Esophagus (tissue), 2 donors: Measurements from ENCODE around the gene LMTK3. TPM values are rescaled to one million over a fixed set of nuclear protein-coding genes. Genes with fewer than 3 reads are reported as not detected.
"Not testable (repeated sequence)": the region's sequence is repeated elsewhere in the genome, so short reads cannot be mapped to it uniquely, and the experiment has no call there.

ENCODE experiments used
- H3K27ac ChIP-seq, 2 donors: one replicate each; pipeline ENCODE4 v1.5.1; 2013; ENCODE audit warnings: low read depth in 2 of 2, mild to moderate bottlenecking in 2 of 2, inconsistent platforms in 1 of 2, low read length in 1 of 2, moderate library complexity in 1 of 2
- H3K27me3 ChIP-seq, 2 donors: one replicate each; pipeline ENCODE4 v1.6.1; 2013; ENCODE audit warnings: low read length in 2 of 2, control low read depth in 1 of 2, mild to moderate bottlenecking in 1 of 2; ENCODE audit not compliant: insufficient read depth in 2 of 2, control insufficient read depth in 1 of 2
- H3K36me3 ChIP-seq, 2 donors: one replicate each; pipeline ENCODE4 v1.6.1; 2013; ENCODE audit warnings: low read length in 1 of 2; ENCODE audit not compliant: control insufficient read depth in 2 of 2, insufficient read depth in 2 of 2
- H3K4me1 ChIP-seq, 2 donors: one replicate each; pipeline ENCODE4 v1.6.1; 2013; ENCODE audit warnings: low read length in 1 of 2; ENCODE audit not compliant: control insufficient read depth in 2 of 2, insufficient read depth in 2 of 2
- H3K4me3 ChIP-seq, 2 donors: one replicate each; pipeline ENCODE4 v1.5.1; 2013; ENCODE audit warnings: low read length in 2 of 2, mild to moderate bottlenecking in 2 of 2, low read depth in 1 of 2, moderate library complexity in 1 of 2
- H3K9me3 ChIP-seq, 2 donors: one replicate each; pipeline ENCODE4 v1.6.1; 2013; ENCODE audit warnings: mild to moderate bottlenecking in 2 of 2, low read depth in 1 of 2, low read length in 1 of 2, moderate library complexity in 1 of 2; ENCODE audit not compliant: control insufficient read depth in 2 of 2, insufficient read depth in 1 of 2
- WGBS, 2 donors: extraction: QIAGEN DNeasy Blood & Tissue Kit; methylation state at CpG; one replicate each; pipeline ENCODE4 v1.1.7; 2013; 5-methylcytosine and 5-hydroxymethylcytosine counted together
- polyA plus RNA-seq, 2 donors: library from polyadenylated mRNA; stranded (reverse); fragments of 200-250 nt; gene quantifications; one replicate each; pipeline ENCODE4 v1.2.3, GENCODE V29; 2013
- donor health status: healthy with polysubstance abuse.
- donor health status: Bipolar disorder and iron deficiency.

LMTK3 gene
- polyA plus RNA-seq, 2 donors: 2.9 to 7.5 TPM

GRCh38 chr19:48489608-48490216, 21.9 kb downstream of the LMTK3 start:
- H3K36me3 ChIP-seq: no peaks in the 10 kb centered on the region
- peaks cover 0 to 21% of the 10 kb centered on the region in 2 donors for H3K4me1 ChIP-seq
- no peak overlapping the region for H3K4me3 ChIP-seq
- 23 to 25% methylated on average over 19 of the region's 19 CpGs for WGBS, 2 donors
- H3K9me3 ChIP-seq: no peaks in the 10 kb centered on the region
- no peak overlapping the region for H3K27ac ChIP-seq
- H3K27me3 ChIP-seq: no peaks in the 10 kb centered on the region

- Histone ChIP-seq H3K4me1 (peaks cover 0 to 16% of the 10 kb centered on the region in 2 donors), H3K27ac (peak overlapping the region; percentile 91 to 94)
- not testable (repeated sequence) for H3K9me3 ChIP-seq, H3K36me3 ChIP-seq, H3K27me3 ChIP-seq, H3K4me3 ChIP-seq
- 63 to 64% methylated on average over 7 of the region's 7 CpGs for WGBS, 2 donors
Observed at GRCh38 chr19:48488478-48488877, 23.2 kb downstream of the LMTK3 start.

GRCh38 chr19:48487948-48488347, 23.7 kb downstream of the LMTK3 start:
- Histone ChIP-seq H3K4me1 (peaks cover 0 to 16% of the 10 kb centered on the region in 2 donors), H3K4me3 (no peak overlapping the region)

DNA sequence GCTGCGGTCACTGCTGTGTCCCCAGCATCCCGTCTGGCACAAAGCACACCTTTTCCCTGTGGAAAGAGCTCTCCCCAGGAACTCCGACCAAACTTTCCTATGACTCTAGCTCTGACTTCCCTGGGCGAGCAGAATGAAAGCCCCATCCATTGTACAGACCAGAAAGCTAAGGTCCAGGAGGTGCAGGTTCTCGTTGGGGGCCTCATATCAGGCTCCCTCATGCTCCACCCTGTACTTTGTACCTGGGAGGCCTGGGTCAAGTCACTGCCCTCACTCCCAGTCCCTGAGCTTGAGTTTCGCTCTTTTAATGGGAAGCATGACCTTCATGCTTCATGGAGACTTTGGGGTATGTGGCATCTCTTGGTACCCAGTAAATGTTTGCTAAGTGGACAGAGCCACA, 24.1 kb downstream of the LMTK3 start:
- no peaks in the 10 kb centered on the region for H3K36me3 ChIP-seq
- no peak overlapping the region for H3K4me3 ChIP-seq
- 59 to 62% methylated on average over 6 of the region's 6 CpGs for WGBS, 2 donors
- H3K27ac ChIP-seq: peak overlapping the region; percentile 94
- H3K9me3 ChIP-seq: no peaks in the 10 kb centered on the region
- H3K27me3 ChIP-seq: no peaks in the 10 kb centered on the region
- H3K4me1 ChIP-seq: peaks cover 0 to 16% of the 10 kb centered on the region in 2 donors

More at GRCh38 chr19:48487948-48488347, 23.7 kb downstream of the LMTK3 start:
- Histone ChIP-seq H3K36me3 (no peaks in the 10 kb centered on the region), H3K9me3 (no peaks in the 10 kb centered on the region), H3K27me3 (no peaks in the 10 kb centered on the region), H3K27ac (peak overlapping the region; percentile 94)
- 34 to 36% methylated on average over 8 of the region's 8 CpGs for WGBS, 2 donors

- H3K27me3 ChIP-seq, H3K36me3 ChIP-seq, H3K9me3 ChIP-seq, H3K4me3 ChIP-seq: not testable (repeated sequence)
- WGBS, 2 donors: 55 to 67% methylated on average over 10 of the region's 10 CpGs
- H3K27ac ChIP-seq: peak overlapping the region in 1 of 2 donors; percentile 15
- H3K4me1 ChIP-seq: peaks cover 0 to 17% of the 10 kb centered on the region in 2 donors
Observed at GRCh38 chr19:48486706-48487105, 24.9 kb downstream of the LMTK3 start.

- Histone ChIP-seq H3K27me3 (no peaks in the 10 kb centered on the region), H3K4me1 (peaks cover 0 to 20% of the 10 kb centered on the region in 2 donors), H3K9me3 (no peaks in the 10 kb centered on the region), H3K27ac (no peak overlapping the region), H3K4me3 (no peak overlapping the region), H3K36me3 (no peaks in the 10 kb centered on the region)
- 84 to 88% methylated on average over 33 to 37 of the region's 37 CpGs for whole genome bisulfite sequencing, 2 donors
Observed at GRCh38 chr19:48484931-48485612, 26.6 kb downstream of the LMTK3 start.

- Histone ChIP-seq H3K36me3 (peaks cover 0 to 4% of the 10 kb centered on the region in 2 donors), H3K27me3 (no peaks in the 10 kb centered on the region), H3K9me3 (no peaks in the 10 kb centered on the region), H3K4me3 (no peak overlapping the region), H3K27ac (no peak overlapping the region), H3K4me1 (peaks cover 0 to 23% of the 10 kb centered on the region in 2 donors)
- WGBS, 2 donors: 83 to 84% methylated on average over 16 of the region's 16 CpGs
Observed at GRCh38 chr19:48484247-48484893, 27.3 kb downstream of the LMTK3 start.

DNA sequence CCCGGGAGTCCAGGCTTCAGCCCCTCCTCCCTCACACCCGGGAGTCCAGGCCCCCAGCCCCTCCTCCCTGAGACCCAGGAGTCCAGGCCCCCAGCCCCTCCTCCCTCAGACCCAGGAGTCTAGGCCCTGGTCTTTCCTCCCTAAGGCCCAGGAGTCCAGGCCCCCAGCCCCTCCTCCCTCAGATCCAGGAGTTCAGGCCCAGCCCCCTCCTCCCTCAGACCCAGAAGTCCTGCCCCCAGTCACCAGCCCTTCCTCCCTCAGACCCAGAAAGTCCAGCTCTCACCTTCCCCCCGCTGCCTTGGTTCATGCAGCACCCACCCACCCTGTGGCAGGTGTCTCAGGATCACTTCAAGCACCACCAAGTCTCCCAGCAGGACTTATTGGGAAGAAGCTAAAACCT, 28.3 kb downstream of the LMTK3 start:
- no peak overlapping the region for H3K27ac ChIP-seq
- H3K4me3 ChIP-seq: no peak overlapping the region
- WGBS, 2 donors: 47 to 61% methylated on average over 2 to 3 of the region's 3 CpGs
- no peaks in the 10 kb centered on the region for H3K27me3 ChIP-seq
- peaks cover 0 to 10% of the 10 kb centered on the region in 2 donors for H3K36me3 ChIP-seq
- peaks cover 0 to 22% of the 10 kb centered on the region in 2 donors for H3K4me1 ChIP-seq
- no peaks in the 10 kb centered on the region for H3K9me3 ChIP-seq

DNA sequence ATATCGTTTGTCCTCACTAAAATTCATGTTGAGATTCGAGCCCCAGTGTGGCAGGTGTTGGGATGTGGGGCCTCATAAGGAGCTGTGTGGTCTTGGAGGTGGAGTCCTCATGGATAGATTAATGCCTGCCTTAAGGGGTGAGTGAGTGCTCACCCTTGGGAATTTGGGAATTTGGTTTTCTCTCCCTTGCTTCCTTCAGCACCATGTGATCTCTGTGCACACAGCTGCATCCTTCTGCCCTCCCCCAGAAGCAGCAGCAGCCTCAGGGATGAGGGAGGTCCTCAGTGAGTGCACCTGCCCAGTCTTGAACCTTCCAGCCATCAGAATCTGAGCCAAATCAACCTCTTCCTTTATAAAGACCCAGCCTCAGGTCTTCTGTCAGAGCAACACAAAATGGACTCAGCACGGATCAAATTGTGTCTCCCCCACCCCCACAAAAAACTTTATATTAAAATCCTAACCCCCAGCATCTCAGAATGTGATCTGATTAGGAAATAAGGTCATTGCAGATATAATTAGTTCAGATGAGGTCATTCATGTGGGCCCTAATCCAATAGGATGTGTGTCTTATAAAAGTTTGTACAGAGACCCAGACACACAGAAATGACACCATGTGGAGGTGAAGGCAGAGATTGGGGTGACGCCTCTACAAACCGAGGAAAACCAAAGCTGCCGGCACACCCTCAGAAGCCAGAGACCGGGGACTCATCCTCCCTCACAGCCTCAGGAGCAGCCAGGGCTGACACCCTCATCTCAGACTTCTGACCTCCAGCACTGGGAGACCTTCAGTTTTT, 29.6 kb downstream of the LMTK3 start:
- Histone ChIP-seq H3K9me3 (no peaks in the 10 kb centered on the region), H3K4me1 (peaks cover 0 to 11% of the 10 kb centered on the region in 2 donors), H3K27ac (no peak overlapping the region), H3K4me3 (no peak overlapping the region), H3K36me3 (peaks cover 5 to 16% of the 10 kb centered on the region in 2 donors), H3K27me3 (no peaks in the 10 kb centered on the region)
- WGBS, 2 donors: 59 to 60% methylated on average over 7 of the region's 7 CpGs
